ENCODE measurements around the gene CALM3. TPM values are rescaled to one million over a fixed set of nuclear protein-coding genes. Genes with fewer than 3 reads are reported as not detected.

Gene CALM3
- total and polyA plus RNA-seq, 2 experiments from 2014 or later = 237 to 246 TPM

DNA sequence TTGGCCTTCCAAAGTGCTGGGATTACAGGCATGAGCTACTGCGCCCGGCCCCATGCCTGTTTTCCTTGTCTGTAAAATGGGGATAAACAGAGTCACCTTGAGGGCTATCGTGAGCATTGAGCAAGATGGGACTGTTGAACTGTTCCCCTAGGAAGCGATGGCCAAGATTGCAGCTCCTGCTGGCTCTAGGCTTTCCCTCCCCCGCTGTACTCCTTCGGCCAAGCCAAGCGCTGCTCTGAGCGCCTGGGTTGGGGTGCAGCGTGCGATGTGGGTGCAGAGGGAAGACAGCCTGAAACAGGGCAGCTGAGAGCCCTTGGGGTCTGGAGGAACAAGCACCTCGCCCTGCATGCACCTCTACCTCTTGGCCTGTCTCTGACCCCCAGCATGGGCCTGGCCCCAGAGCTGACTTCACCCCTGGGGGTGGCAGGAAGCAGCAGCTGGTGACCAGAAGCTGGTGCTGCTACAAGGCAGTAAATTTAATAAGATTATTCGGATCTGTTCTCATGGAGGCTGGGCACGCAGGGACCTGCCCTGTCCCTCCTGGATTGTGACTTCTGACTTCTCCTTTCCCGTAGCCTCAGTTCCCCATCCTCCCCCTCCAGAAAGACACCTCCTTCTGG is 29.6 kb downstream of the CALM3 start:
- TF ChIP-seq EZH2 (IDR thresholded peaks at IDR 0.05; ENCODE audit: borderline replicate concordance) (no peak), EZH2phosphoT487 (IDR thresholded peaks at IDR 0.05; ENCODE audit: low read depth, severe bottlenecking, unreplicated experiment) (no peak)
- TF ChIP-seq, protein P1, sequence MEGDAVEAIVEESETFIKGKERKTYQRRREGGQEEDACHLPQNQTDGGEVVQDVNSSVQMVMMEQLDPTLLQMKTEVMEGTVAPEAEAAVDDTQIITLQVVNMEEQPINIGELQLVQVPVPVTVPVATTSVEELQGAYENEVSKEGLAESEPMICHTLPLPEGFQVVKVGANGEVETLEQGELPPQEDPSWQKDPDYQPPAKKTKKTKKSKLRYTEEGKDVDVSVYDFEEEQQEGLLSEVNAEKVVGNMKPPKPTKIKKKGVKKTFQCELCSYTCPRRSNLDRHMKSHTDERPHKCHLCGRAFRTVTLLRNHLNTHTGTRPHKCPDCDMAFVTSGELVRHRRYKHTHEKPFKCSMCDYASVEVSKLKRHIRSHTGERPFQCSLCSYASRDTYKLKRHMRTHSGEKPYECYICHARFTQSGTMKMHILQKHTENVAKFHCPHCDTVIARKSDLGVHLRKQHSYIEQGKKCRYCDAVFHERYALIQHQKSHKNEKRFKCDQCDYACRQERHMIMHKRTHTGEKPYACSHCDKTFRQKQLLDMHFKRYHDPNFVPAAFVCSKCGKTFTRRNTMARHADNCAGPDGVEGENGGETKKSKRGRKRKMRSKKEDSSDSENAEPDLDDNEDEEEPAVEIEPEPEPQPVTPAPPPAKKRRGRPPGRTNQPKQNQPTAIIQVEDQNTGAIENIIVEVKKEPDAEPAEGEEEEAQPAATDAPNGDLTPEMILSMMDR (IDR thresholded peaks at IDR 0.05; ENCODE audit: poor library complexity) = no peak
- Histone ChIP-seq H3K4me1 (ENCODE audit: insufficient read depth) (peaks cover 11% of the 10 kb centered on the region), H3K9me3 (ENCODE audit: low read depth) (no peaks in the 10 kb centered on the region), H3K9me2 (replicated peaks; ENCODE audit: insufficient read depth) (no peaks in the 10 kb centered on the region), H3K36me3 (replicated peaks; ENCODE audit: insufficient read depth, low read depth) (no peaks in the 10 kb centered on the region), H3K27ac (no peak overlapping the region), H4K20me1 (ENCODE audit: insufficient read depth, poor library complexity, severe bottlenecking) (no peaks in the 10 kb centered on the region), H3K27me3 (peaks cover 14% of the 10 kb centered on the region), H3K4me2 (no peak overlapping the region), H3K4me3 (no peak overlapping the region), H3K79me2 (no peaks in the 10 kb centered on the region), H2AFZ (no peak overlapping the region)
- 86% methylated on average over 14 of the region's 14 CpGs for WGBS (ENCODE audit: low lambda C conversion rate, missing lambda C conversion rate)
- DNase-seq (ENCODE audit: low spot score) = no peak

DNA sequence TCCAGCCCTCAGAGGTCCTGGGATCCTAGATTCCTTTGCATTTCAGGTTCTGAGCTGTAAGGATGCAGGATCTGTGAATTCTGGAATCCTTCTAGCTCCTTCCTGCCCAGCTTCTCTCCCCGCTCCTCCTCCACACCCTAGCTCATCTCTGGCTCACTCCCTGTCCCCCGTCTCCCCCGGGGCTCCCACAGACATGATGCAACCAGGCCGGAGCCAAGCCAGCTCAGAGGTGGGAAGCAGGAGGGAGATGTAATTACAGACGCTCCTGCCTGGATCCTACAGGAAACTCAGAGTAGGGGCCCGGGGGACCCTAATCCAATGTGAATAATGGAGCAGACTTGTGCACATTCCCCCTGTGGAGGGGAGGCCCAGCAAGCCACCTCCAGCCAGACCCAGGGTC is 30.4 kb downstream of the CALM3 start:
- no peak for TF ChIP-seq EZH2 (IDR thresholded peaks at IDR 0.05; ENCODE audit: borderline replicate concordance)
- TF ChIP-seq, protein P1 (IDR thresholded peaks at IDR 0.05; ENCODE audit: poor library complexity) = no peak
- no peak for TF ChIP-seq EZH2phosphoT487 (IDR thresholded peaks at IDR 0.05; ENCODE audit: low read depth, severe bottlenecking, unreplicated experiment)
- no peaks in the 10 kb centered on the region for H4K20me1 ChIP-seq (ENCODE audit: insufficient read depth, poor library complexity, severe bottlenecking)
- no peak overlapping the region for H3K4me3 ChIP-seq
- 44% methylated on average over 6 of the region's 6 CpGs for WGBS (ENCODE audit: low lambda C conversion rate, missing lambda C conversion rate)
- no peak for DNase-seq (ENCODE audit: low spot score)
- peaks cover 14% of the 10 kb centered on the region for H3K27me3 ChIP-seq
- H3K4me1 ChIP-seq (ENCODE audit: insufficient read depth) = peaks cover 11% of the 10 kb centered on the region
- H3K27ac ChIP-seq = peak overlapping the region; percentile 37
- no peaks in the 10 kb centered on the region for H3K9me3 ChIP-seq (ENCODE audit: low read depth)
- H3K4me2 ChIP-seq = no peak overlapping the region
- H3K36me3 ChIP-seq (replicated peaks; ENCODE audit: insufficient read depth, low read depth) = no peaks in the 10 kb centered on the region
- no peak overlapping the region for H2AFZ ChIP-seq
- H3K9me2 ChIP-seq (replicated peaks; ENCODE audit: insufficient read depth) = no peaks in the 10 kb centered on the region
- H3K79me2 ChIP-seq = no peaks in the 10 kb centered on the region

DNA sequence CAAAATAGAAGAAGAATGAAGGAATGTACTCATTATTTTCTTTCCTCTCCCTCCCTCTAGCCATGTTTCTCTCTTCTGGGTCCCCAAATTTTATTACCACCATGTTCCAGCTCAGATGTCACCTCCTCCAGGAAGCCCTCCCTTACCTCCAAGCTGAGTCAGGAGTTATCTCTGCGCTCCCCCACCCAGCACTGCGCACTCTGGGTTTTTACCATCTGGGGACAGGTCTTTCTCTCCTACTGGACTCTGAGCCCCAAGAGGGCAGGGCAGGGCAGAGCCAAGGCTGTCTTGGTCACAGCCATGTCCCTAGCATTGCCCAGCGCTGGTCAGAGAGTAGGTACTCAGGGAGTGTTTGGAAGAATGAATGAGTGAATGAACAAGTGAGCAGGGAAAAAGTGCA is 32.0 kb downstream of the CALM3 start:
- H3K36me3 ChIP-seq (replicated peaks; ENCODE audit: insufficient read depth, low read depth) = no peaks in the 10 kb centered on the region
- no peaks in the 10 kb centered on the region for H4K20me1 ChIP-seq (ENCODE audit: insufficient read depth, poor library complexity, severe bottlenecking)
- no peaks in the 10 kb centered on the region for H3K9me2 ChIP-seq (replicated peaks; ENCODE audit: insufficient read depth)
- DNase-seq (ENCODE audit: low spot score) = no peak
- no peaks in the 10 kb centered on the region for H3K9me3 ChIP-seq (ENCODE audit: low read depth)
- no peaks in the 10 kb centered on the region for H3K79me2 ChIP-seq
- H2AFZ ChIP-seq = no peak overlapping the region
- H3K27ac ChIP-seq = no peak overlapping the region
- no peak overlapping the region for H3K4me2 ChIP-seq
- peaks cover 11% of the 10 kb centered on the region for H3K4me1 ChIP-seq (ENCODE audit: insufficient read depth)
- H3K4me3 ChIP-seq = no peak overlapping the region
- 92% methylated on average over 3 of the region's 3 CpGs for WGBS (ENCODE audit: low lambda C conversion rate, missing lambda C conversion rate)
- H3K27me3 ChIP-seq = peaks cover 21% of the 10 kb centered on the region
- TF ChIP-seq, protein P1 (IDR thresholded peaks at IDR 0.05; ENCODE audit: poor library complexity) = no peak
- TF ChIP-seq EZH2phosphoT487 (IDR thresholded peaks at IDR 0.05; ENCODE audit: low read depth, severe bottlenecking, unreplicated experiment) (no peak), EZH2 (IDR thresholded peaks at IDR 0.05; ENCODE audit: borderline replicate concordance) (no peak)
